Breast epithelium (tissue), 3 donors: ENCODE data around the gene STIM2.

Experiments used
- POLR2A ChIP-seq: fragments of 450-650 bp; IDR thresholded peaks from one replicate; pipeline ENCODE4 v1.6.1; 2016; ENCODE audit warnings: antibody characterized with exemption, mild to moderate bottlenecking, moderate library complexity
- TF ChIP-seq, protein P1 (sequence below), 3 donors: fragments of 450-650 bp; IDR thresholded peaks; one replicate each; pipeline ENCODE4 v1.5.1; 2016 to 2017; ENCODE audit warnings: antibody characterized with exemption in 3 of 3, mild to moderate bottlenecking in 3 of 3, moderate library complexity in 3 of 3

DNA sequence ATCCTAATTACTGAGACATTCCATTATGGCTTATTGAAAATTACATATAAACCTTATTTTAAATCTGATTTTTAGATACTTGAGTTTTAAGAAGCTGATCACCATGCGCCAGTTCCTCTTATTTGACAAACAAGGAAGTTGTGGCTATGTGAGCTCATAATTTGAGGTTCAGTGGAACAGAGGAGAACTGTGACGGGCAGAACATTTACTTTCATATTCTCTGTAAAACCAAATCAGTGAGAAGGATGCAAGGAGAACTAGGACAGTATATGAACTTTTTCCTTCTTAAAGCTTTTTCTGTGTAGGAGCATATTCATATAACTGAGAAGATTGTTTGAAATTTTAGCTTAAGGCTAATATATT is 25.3 kb downstream of the STIM2 start:
- TF ChIP-seq, protein P1, sequence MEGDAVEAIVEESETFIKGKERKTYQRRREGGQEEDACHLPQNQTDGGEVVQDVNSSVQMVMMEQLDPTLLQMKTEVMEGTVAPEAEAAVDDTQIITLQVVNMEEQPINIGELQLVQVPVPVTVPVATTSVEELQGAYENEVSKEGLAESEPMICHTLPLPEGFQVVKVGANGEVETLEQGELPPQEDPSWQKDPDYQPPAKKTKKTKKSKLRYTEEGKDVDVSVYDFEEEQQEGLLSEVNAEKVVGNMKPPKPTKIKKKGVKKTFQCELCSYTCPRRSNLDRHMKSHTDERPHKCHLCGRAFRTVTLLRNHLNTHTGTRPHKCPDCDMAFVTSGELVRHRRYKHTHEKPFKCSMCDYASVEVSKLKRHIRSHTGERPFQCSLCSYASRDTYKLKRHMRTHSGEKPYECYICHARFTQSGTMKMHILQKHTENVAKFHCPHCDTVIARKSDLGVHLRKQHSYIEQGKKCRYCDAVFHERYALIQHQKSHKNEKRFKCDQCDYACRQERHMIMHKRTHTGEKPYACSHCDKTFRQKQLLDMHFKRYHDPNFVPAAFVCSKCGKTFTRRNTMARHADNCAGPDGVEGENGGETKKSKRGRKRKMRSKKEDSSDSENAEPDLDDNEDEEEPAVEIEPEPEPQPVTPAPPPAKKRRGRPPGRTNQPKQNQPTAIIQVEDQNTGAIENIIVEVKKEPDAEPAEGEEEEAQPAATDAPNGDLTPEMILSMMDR (IDR thresholded peaks at IDR 0.05): no peak
- no peak for TF ChIP-seq POLR2A
